ENCODE data around the gene CHAMP1. TPM values are rescaled to one million over a fixed set of nuclear protein-coding genes. Genes with fewer than 3 reads are reported as not detected.

Gene CHAMP1
- total RNA-seq, 1 experiment from 2014 or later, result 42.1 TPM

DNA sequence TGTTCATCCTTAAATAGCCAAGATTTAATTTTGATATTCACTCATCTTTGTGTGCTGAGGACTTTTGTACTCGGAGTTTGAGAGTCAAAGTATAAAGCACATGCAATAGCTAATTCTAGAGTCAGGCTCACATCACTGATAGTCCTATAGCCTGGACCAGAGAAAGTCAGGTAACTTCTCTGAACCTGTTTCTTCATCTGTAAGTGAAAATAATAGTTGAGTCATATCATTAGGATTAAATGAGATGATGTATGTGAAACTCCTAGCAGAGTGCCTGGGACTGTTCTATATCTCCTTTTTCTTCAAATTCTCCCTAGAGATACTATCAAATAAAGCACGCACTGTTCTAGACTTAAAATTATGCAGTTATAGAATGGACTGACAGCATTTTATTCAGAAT, 9.0 kb downstream of the CHAMP1 start:
- Histone ChIP-seq H3K27me3 (replicated peaks; ENCODE audit: control insufficient read depth, insufficient read depth, low read length) (no peaks in the 10 kb centered on the region), H3K9me3 (0 out of 2 replicates have a peak, but pooled peaks cover 2% of the 10 kb centered on the region), H3K4me3 (ENCODE audit: low read depth, low read length) (no peak overlapping the region), H3K36me3 (ENCODE audit: control insufficient read depth, insufficient read depth, low read length) (no peaks in the 10 kb centered on the region; the same call in 1 of the 2 replicates), H3K4me1 (no peaks in the 10 kb centered on the region)
- Mint-ChIP-seq H3K4me3 (ENCODE audit: unreplicated experiment) (no peak overlapping the region), H3K36me3 (ENCODE audit: insufficient read depth, unreplicated experiment) (peaks cover 79% of the 10 kb centered on the region), H3K27ac (ENCODE audit: unreplicated experiment) (no peak overlapping the region), H3K4me1 (ENCODE audit: low read depth, unreplicated experiment) (peaks cover 10% of the 10 kb centered on the region), H3K9me3 (ENCODE audit: unreplicated experiment) (no peaks in the 10 kb centered on the region), H3K27me3 (ENCODE audit: insufficient read depth, unreplicated experiment) (no peaks in the 10 kb centered on the region)
- TF ChIP-seq, protein P1, sequence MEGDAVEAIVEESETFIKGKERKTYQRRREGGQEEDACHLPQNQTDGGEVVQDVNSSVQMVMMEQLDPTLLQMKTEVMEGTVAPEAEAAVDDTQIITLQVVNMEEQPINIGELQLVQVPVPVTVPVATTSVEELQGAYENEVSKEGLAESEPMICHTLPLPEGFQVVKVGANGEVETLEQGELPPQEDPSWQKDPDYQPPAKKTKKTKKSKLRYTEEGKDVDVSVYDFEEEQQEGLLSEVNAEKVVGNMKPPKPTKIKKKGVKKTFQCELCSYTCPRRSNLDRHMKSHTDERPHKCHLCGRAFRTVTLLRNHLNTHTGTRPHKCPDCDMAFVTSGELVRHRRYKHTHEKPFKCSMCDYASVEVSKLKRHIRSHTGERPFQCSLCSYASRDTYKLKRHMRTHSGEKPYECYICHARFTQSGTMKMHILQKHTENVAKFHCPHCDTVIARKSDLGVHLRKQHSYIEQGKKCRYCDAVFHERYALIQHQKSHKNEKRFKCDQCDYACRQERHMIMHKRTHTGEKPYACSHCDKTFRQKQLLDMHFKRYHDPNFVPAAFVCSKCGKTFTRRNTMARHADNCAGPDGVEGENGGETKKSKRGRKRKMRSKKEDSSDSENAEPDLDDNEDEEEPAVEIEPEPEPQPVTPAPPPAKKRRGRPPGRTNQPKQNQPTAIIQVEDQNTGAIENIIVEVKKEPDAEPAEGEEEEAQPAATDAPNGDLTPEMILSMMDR (IDR thresholded peaks at IDR 0.05; ENCODE audit: insufficient read depth in 1 of 2, low read depth in 1 of 2, low read length in 1 of 2, severe bottlenecking in 1 of 2, unreplicated experiment in 1 of 2), result no peak
- ChIA-PET CTCF (no interaction called here), POLR2A (no interaction called here)
- DNase-seq, result no peak
- intact Hi-C loops (cut with micrococcal nuclease; ENCODE audit: unreplicated experiment), result no loop called here
- no TSS peak for BruUV-seq (replicated peaks)

- BruUV-seq (replicated peaks), result no TSS peak
- no peak overlapping the region for H3K4me3 ChIP-seq (ENCODE audit: low read depth, low read length)
- H3K27me3 ChIP-seq (replicated peaks; ENCODE audit: control insufficient read depth, insufficient read depth, low read length), result no peaks in the 10 kb centered on the region
- Mint-ChIP-seq H3K4me1 (ENCODE audit: low read depth, unreplicated experiment) (peaks cover 6% of the 10 kb centered on the region), H3K4me3 (ENCODE audit: unreplicated experiment) (no peak overlapping the region), H3K36me3 (ENCODE audit: insufficient read depth, unreplicated experiment) (peaks cover 77% of the 10 kb centered on the region), H3K27me3 (ENCODE audit: insufficient read depth, unreplicated experiment) (no peaks in the 10 kb centered on the region), H3K9me3 (ENCODE audit: unreplicated experiment) (no peaks in the 10 kb centered on the region), H3K27ac (ENCODE audit: unreplicated experiment) (no peak overlapping the region)
- H3K36me3 ChIP-seq (ENCODE audit: control insufficient read depth, insufficient read depth, low read length), result no peaks in the 10 kb centered on the region; the same call in 1 of the 2 replicates
- POLR2A ChIA-PET, result no interaction called here
- no peaks in the 10 kb centered on the region for H3K4me1 ChIP-seq
- H3K9me3 ChIP-seq, result 0 out of 2 replicates have a peak, but pooled peaks cover 2% of the 10 kb centered on the region
- TF ChIP-seq, protein P1 (IDR thresholded peaks at IDR 0.05; ENCODE audit: insufficient read depth in 1 of 2, low read depth in 1 of 2, low read length in 1 of 2, severe bottlenecking in 1 of 2, unreplicated experiment in 1 of 2), result no peak
- no peak for DNase-seq
- CTCF ChIA-PET, result no interaction called here
- intact Hi-C loops (cut with micrococcal nuclease; ENCODE audit: unreplicated experiment), result no loop called here
Observed at GRCh38 chr13:114324334-114324733, 10.0 kb downstream of the CHAMP1 start.

- ChIA-PET POLR2A (no interaction called here), CTCF (no interaction called here)
- Histone ChIP-seq H3K36me3 (ENCODE audit: control insufficient read depth, insufficient read depth, low read length) (no peaks in the 10 kb centered on the region; the same call in 1 of the 2 replicates), H3K9me3 (0 out of 2 replicates have a peak, but pooled peaks cover 2% of the 10 kb centered on the region), H3K4me1 (no peaks in the 10 kb centered on the region), H3K4me3 (ENCODE audit: low read depth, low read length) (no peak overlapping the region), H3K27me3 (replicated peaks; ENCODE audit: control insufficient read depth, insufficient read depth, low read length) (no peaks in the 10 kb centered on the region)
- H3K9me3 Mint-ChIP-seq (ENCODE audit: unreplicated experiment), result no peaks in the 10 kb centered on the region
- no peak for DNase-seq
- TF ChIP-seq, protein P1 (IDR thresholded peaks at IDR 0.05; ENCODE audit: insufficient read depth in 1 of 2, low read depth in 1 of 2, low read length in 1 of 2, severe bottlenecking in 1 of 2, unreplicated experiment in 1 of 2), result no peak
- H3K36me3 Mint-ChIP-seq (ENCODE audit: insufficient read depth, unreplicated experiment), result peaks cover 63% of the 10 kb centered on the region
- no peak overlapping the region for H3K27ac Mint-ChIP-seq (ENCODE audit: unreplicated experiment)
- BruUV-seq (replicated peaks), result no TSS peak
- no peak overlapping the region for H3K4me3 Mint-ChIP-seq (ENCODE audit: unreplicated experiment)
- intact Hi-C loops (cut with micrococcal nuclease; ENCODE audit: unreplicated experiment), result no loop called here
- H3K27me3 Mint-ChIP-seq (ENCODE audit: insufficient read depth, unreplicated experiment), result no peaks in the 10 kb centered on the region
- H3K4me1 Mint-ChIP-seq (ENCODE audit: low read depth, unreplicated experiment), result no peaks in the 10 kb centered on the region
Observed at GRCh38 chr13:114325729-114326128, 11.4 kb downstream of the CHAMP1 start.
